Mesothelial cell of epicardium (in vitro differentiated cells): ENCODE measurements around the gene WDR7. TPM values are rescaled to one million over a fixed set of nuclear protein-coding genes. Genes with fewer than 3 reads are reported as not detected.

Experiments used
- DNase-seq, 2 experiments: peaks; one replicate each; pipeline ENCODE4 v3.0.0; 2021; ENCODE audit warnings: low spot score in 2 of 2; ENCODE audit not compliant: unreplicated experiment in 2 of 2
- H3K27ac Mint-ChIP-seq: 2 replicates; pipeline ENCODE4 v1.8.0; 2021; ENCODE audit warnings: mixed read lengths
- H3K27me3 Mint-ChIP-seq: 2 replicates; pipeline ENCODE4 v1.8.0; 2021; ENCODE audit warnings: low read depth, mixed read lengths
- H3K36me3 Mint-ChIP-seq: 2 replicates; pipeline ENCODE4 v1.8.0; 2021; ENCODE audit warnings: mixed read lengths
- H3K4me1 Mint-ChIP-seq: 2 replicates; pipeline ENCODE4 v1.8.0; 2021; ENCODE audit warnings: mixed read lengths
- H3K4me3 Mint-ChIP-seq: 2 replicates; pipeline ENCODE4 v1.8.0; 2021; ENCODE audit warnings: mild to moderate bottlenecking, moderate library complexity, mixed read lengths
- H3K9me3 Mint-ChIP-seq: 2 replicates; pipeline ENCODE4 v1.8.0; 2021; ENCODE audit warnings: mixed read lengths
- total RNA-seq: library from RNA; stranded (reverse); gene quantifications from 3 replicates; pipeline ENCODE4 v1.2.1, GENCODE V29; 2021
- TF ChIP-seq, protein P1 (sequence below): fragments of 200-600 bp; sonication (generic); IDR thresholded peaks from one replicate; pipeline ENCODE4 v1.5.0; 2021; ENCODE audit warnings: antibody characterized with exemption; ENCODE audit not compliant: unreplicated experiment

WDR7 gene
- total RNA-seq, 1 donor from 2014 or later = 28.0 TPM

DNA sequence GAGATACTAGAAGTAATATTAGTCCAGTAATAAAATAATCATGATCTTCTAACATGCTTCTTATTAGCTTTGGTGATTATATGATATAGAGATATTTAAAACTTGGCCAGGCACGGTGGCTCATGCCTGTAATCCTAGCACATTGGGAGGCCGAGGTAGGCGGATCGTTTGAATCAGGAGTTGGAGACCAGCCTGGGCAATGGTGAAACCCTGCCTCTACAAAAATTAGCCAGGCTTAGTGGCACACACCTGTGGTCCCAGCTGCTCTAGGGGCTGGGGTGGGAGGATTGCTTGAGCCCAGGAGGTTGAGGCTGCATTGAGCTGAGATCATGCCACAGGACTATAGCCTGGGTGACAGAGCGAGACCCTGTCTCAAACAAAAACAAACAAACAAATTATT lies 87.0 kb downstream of the WDR7 start:
- H3K36me3 Mint-ChIP-seq = peaks cover 4% of the 10 kb centered on the region

DNA sequence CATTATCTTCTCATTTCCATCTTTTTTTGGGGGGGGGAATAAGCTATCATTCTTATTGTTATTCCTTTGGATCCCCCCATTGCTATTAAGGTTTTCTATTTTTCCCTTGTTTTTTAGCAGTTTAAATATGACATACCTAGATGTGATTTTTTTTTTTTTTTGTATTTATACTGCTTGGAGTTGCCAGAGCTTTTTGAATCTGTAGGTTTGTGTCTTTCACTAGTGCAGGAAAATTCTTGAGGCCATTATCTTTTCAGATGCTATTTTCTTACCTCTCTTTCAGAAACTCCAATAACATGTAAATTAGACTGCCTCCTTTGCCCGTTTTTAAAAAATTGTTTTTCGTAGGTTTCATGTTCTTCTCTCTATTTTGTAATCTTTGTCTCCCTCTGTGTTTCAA lies 88.6 kb downstream of the WDR7 start:
- DNase-seq = no peak
- H3K27me3 Mint-ChIP-seq = no peaks in the 10 kb centered on the region
- peaks cover 6% of the 10 kb centered on the region for H3K9me3 Mint-ChIP-seq
- TF ChIP-seq, protein P1, sequence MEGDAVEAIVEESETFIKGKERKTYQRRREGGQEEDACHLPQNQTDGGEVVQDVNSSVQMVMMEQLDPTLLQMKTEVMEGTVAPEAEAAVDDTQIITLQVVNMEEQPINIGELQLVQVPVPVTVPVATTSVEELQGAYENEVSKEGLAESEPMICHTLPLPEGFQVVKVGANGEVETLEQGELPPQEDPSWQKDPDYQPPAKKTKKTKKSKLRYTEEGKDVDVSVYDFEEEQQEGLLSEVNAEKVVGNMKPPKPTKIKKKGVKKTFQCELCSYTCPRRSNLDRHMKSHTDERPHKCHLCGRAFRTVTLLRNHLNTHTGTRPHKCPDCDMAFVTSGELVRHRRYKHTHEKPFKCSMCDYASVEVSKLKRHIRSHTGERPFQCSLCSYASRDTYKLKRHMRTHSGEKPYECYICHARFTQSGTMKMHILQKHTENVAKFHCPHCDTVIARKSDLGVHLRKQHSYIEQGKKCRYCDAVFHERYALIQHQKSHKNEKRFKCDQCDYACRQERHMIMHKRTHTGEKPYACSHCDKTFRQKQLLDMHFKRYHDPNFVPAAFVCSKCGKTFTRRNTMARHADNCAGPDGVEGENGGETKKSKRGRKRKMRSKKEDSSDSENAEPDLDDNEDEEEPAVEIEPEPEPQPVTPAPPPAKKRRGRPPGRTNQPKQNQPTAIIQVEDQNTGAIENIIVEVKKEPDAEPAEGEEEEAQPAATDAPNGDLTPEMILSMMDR = no peak
- H3K27ac Mint-ChIP-seq = no peak overlapping the region
- H3K4me1 Mint-ChIP-seq = no peaks in the 10 kb centered on the region
- no peak overlapping the region for H3K4me3 Mint-ChIP-seq
- peaks cover 4% of the 10 kb centered on the region for H3K36me3 Mint-ChIP-seq

More for the DNA sequence above, 87.0 kb downstream of the WDR7 start:
- Mint-ChIP-seq H3K9me3 (peaks cover 6% of the 10 kb centered on the region), H3K27ac (no peak overlapping the region), H3K27me3 (no peaks in the 10 kb centered on the region), H3K4me1 (no peaks in the 10 kb centered on the region), H3K4me3 (no peak overlapping the region)
- TF ChIP-seq, protein P1 = no peak
- DNase-seq = no peak

GRCh38 chr18:56740645-56741044 lies 89.5 kb downstream of the WDR7 start:
- TF ChIP-seq, protein P1 = no peak
- DNase-seq = no peak
- H3K9me3 Mint-ChIP-seq = peaks cover 6% of the 10 kb centered on the region
- H3K27me3 Mint-ChIP-seq = no peaks in the 10 kb centered on the region
- no peak overlapping the region for H3K27ac Mint-ChIP-seq
- peaks cover 4% of the 10 kb centered on the region for H3K36me3 Mint-ChIP-seq
- H3K4me1 Mint-ChIP-seq = no peaks in the 10 kb centered on the region
- no peak overlapping the region for H3K4me3 Mint-ChIP-seq

DNA sequence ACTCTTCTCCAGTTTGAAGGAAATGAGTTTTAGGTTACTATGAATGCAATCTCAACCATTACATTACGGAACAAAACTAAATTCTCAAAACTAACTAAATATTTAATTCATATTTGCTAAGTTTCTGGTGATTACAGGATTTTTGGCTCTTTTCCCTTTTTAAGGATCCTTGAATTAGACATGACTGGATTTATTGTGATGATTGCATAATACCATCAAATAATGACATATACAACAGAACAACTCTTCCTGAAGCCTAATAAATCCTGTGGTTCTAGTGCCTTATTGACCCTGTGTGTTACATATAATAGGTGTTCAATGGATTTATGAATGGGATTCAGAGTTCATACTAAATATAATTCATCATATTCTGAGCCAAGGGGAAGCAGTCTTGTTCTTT lies 90.5 kb downstream of the WDR7 start:
- Mint-ChIP-seq H3K9me3 (peaks cover 6% of the 10 kb centered on the region), H3K27me3 (no peaks in the 10 kb centered on the region), H3K4me3 (no peak overlapping the region), H3K36me3 (peaks cover 4% of the 10 kb centered on the region), H3K4me1 (no peaks in the 10 kb centered on the region), H3K27ac (no peak overlapping the region)
- DNase-seq = no peak
- TF ChIP-seq, protein P1 = no peak

DNA sequence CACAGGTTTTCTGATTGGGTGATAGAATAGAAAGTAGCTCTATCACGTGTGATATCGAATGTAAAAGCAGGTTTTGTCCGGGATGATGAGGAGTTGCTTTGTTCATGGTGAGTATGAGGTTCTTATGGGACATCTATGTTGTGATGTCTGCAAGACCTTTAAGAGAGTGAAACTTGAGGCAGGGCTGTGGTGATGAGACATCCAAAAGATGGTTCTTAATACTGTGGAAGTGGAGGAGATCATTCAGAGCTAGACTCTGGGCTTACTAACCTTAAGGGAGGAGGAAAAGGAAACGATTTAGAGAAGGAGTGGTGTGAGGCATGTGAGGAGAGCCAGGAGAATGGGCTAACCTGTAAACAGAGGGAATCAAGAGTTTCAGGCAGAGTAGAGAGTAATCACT lies 92.0 kb downstream of the WDR7 start:
- TF ChIP-seq, protein P1 = no peak
- Mint-ChIP-seq H3K27me3 (no peaks in the 10 kb centered on the region), H3K4me1 (no peaks in the 10 kb centered on the region), H3K4me3 (no peak overlapping the region), H3K36me3 (peaks cover 4% of the 10 kb centered on the region), H3K9me3 (peaks cover 6% of the 10 kb centered on the region), H3K27ac (no peak overlapping the region)
- DNase-seq = no peak
